ENCODE results near the gene PML. TPM values are rescaled to one million over a fixed set of nuclear protein-coding genes. Genes with fewer than 3 reads are reported as not detected.
A peak's percentile ranks its signal among the peaks of the same experiment; 100 is the strongest.

The PML gene
- polyA plus RNA-seq, 1 donor (not counting 4 experiments of a cell fraction or from before 2014, with no cell fraction given), result 20.5 TPM

GRCh38 chr15:73950479-73950830, 44.1 kb upstream of the PML start:
- no peak overlapping the region for H3K4me2 ChIP-seq (ENCODE audit: control insufficient read depth, extremely low read depth, insufficient read depth, low read depth, low read length)
- no peaks in the 10 kb centered on the region for H3K79me2 ChIP-seq (ENCODE audit: control insufficient read depth, insufficient read depth, low read length)
- FAIRE-seq (no peak), DNase-seq (ENCODE audit: low read depth, low spot score) (no peak)
- TF ChIP-seq EZH2 (IDR thresholded peaks at IDR 0.05; ENCODE audit: low read length), result no peak
- TF ChIP-seq, protein P1, sequence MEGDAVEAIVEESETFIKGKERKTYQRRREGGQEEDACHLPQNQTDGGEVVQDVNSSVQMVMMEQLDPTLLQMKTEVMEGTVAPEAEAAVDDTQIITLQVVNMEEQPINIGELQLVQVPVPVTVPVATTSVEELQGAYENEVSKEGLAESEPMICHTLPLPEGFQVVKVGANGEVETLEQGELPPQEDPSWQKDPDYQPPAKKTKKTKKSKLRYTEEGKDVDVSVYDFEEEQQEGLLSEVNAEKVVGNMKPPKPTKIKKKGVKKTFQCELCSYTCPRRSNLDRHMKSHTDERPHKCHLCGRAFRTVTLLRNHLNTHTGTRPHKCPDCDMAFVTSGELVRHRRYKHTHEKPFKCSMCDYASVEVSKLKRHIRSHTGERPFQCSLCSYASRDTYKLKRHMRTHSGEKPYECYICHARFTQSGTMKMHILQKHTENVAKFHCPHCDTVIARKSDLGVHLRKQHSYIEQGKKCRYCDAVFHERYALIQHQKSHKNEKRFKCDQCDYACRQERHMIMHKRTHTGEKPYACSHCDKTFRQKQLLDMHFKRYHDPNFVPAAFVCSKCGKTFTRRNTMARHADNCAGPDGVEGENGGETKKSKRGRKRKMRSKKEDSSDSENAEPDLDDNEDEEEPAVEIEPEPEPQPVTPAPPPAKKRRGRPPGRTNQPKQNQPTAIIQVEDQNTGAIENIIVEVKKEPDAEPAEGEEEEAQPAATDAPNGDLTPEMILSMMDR (optimal IDR thresholded peaks at IDR 0.05 in 1 of 3, IDR thresholded peaks at IDR 0.05 in 1 of 3, conservative IDR thresholded peaks at IDR 0.05 in 1 of 3; ENCODE audit: extremely low read depth in 1 of 3, insufficient read depth in 2 of 3, low read length in 3 of 3), result no peak
- no peaks in the 10 kb centered on the region for H3K27me3 ChIP-seq (ENCODE audit: control insufficient read depth, extremely low read depth, insufficient read depth, low read length)
- dilution Hi-C loops (cut with MboI; ENCODE audit: extremely low pct_ligation_motif_present, low sequenced_read_pairs), result no loop called here
- no peaks in the 10 kb centered on the region for H4K20me1 ChIP-seq (ENCODE audit: control insufficient read depth, extremely low read depth, insufficient read depth, low read length)
- no peaks in the 10 kb centered on the region for H3K9me3 ChIP-seq (ENCODE audit: control insufficient read depth, low read depth, low read length)
- H3K36me3 ChIP-seq (ENCODE audit: control insufficient read depth in 2 of 2, extremely low read depth in 1 of 2, insufficient read depth in 2 of 2, low read length in 2 of 2), result peaks cover 0 to 3% of the 10 kb centered on the region in 2 experiments
- H3K4me3 ChIP-seq (ENCODE audit: control insufficient read depth in 2 of 3, extremely low read depth in 1 of 3, insufficient read depth in 2 of 3, low read depth in 1 of 3, low read length in 3 of 3), result no peak overlapping the region
- no peaks in the 10 kb centered on the region for H3K4me1 ChIP-seq (ENCODE audit: control insufficient read depth, extremely low read depth, insufficient read depth, low read length)
- no peak overlapping the region for H3K9ac ChIP-seq (ENCODE audit: control insufficient read depth, extremely low read depth, insufficient read depth, low read length)
- no peak overlapping the region for H3K27ac ChIP-seq (ENCODE audit: control insufficient read depth, insufficient read depth, low read length)
- no peak overlapping the region for H2AFZ ChIP-seq (ENCODE audit: control insufficient read depth, low read length)
- H3K9me1 ChIP-seq (ENCODE audit: control insufficient read depth, extremely low read depth, insufficient read depth, low read length), result no peaks in the 10 kb centered on the region

DNA sequence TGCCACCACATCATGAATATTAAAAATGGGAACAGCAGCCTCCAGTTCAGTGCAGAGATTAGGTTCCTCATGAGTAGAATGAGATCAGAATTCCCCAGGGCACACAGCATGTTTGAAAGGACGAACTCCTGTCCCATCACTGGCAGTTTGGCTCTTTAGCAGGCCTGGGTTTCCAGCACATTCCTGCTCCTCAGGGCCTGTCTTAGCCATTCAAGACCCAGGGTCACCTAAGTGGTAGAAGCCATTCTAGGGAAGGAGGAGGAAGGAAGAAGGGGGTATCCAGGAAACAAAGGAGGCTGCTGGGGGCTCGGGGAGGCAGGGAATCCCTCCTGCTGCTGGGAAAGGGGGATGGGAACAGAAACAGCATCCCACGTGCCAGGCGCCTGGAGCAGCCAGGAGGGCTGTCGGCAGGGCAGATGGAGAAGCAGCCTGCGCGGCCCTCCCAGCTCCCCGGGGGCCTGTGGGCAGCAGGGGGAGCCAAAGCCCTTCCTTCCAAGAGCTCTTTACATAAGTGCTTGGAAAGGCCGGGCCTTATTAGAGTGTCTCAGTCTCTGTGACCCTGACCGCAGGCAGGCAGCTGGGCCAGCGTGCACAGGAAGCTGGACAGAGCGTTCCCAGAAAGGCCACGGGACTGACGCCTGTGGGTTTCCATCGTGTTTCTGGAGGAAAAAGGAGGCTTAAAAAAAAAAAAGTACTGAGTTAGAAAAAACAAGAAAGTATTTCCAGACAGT, 43.5 kb upstream of the PML start:
- dilution Hi-C loops (cut with MboI; ENCODE audit: extremely low pct_ligation_motif_present, low sequenced_read_pairs), result no loop called here
- TF ChIP-seq, protein P1 (optimal IDR thresholded peaks at IDR 0.05 in 1 of 3, IDR thresholded peaks at IDR 0.05 in 1 of 3, conservative IDR thresholded peaks at IDR 0.05 in 1 of 3; ENCODE audit: extremely low read depth in 1 of 3, insufficient read depth in 2 of 3, low read length in 3 of 3), result peak; percentile 54 to 72 (median 56)
- TF ChIP-seq EZH2 (IDR thresholded peaks at IDR 0.05; ENCODE audit: low read length), result no peak

More for the DNA sequence above, 43.5 kb upstream of the PML start:
- DNase-seq (ENCODE audit: low read depth, low spot score), result no peak
- Histone ChIP-seq H2AFZ (ENCODE audit: control insufficient read depth, low read length) (no peak overlapping the region), H3K27ac (ENCODE audit: control insufficient read depth, insufficient read depth, low read length) (no peak overlapping the region), H3K4me2 (ENCODE audit: control insufficient read depth, extremely low read depth, insufficient read depth, low read depth, low read length) (no peak overlapping the region), H3K36me3 (ENCODE audit: control insufficient read depth in 2 of 2, extremely low read depth in 1 of 2, insufficient read depth in 2 of 2, low read length in 2 of 2) (peaks cover 0 to 3% of the 10 kb centered on the region in 2 experiments), H4K20me1 (ENCODE audit: control insufficient read depth, extremely low read depth, insufficient read depth, low read length) (no peaks in the 10 kb centered on the region), H3K9ac (ENCODE audit: control insufficient read depth, extremely low read depth, insufficient read depth, low read length) (no peak overlapping the region), H3K9me3 (ENCODE audit: control insufficient read depth, low read depth, low read length) (no peaks in the 10 kb centered on the region), H3K4me3 (ENCODE audit: control insufficient read depth in 2 of 3, extremely low read depth in 1 of 3, insufficient read depth in 2 of 3, low read depth in 1 of 3, low read length in 3 of 3) (no peak overlapping the region), H3K27me3 (ENCODE audit: control insufficient read depth, extremely low read depth, insufficient read depth, low read length) (no peaks in the 10 kb centered on the region), H3K79me2 (ENCODE audit: control insufficient read depth, insufficient read depth, low read length) (no peaks in the 10 kb centered on the region), H3K9me1 (ENCODE audit: control insufficient read depth, extremely low read depth, insufficient read depth, low read length) (no peaks in the 10 kb centered on the region), H3K4me1 (ENCODE audit: control insufficient read depth, extremely low read depth, insufficient read depth, low read length) (peaks cover 3% of the 10 kb centered on the region)
- FAIRE-seq, result no peak

All from keratinocyte (primary cell).